NCI-H446 (cell line): ENCODE measurements around the gene TAB3.
A peak's percentile ranks its signal among the peaks of the same experiment; 100 is the strongest.

ENCODE experiments used
- DNase-seq, 2 experiments: peaks; one replicate each; lab custom pipeline; 2025; lab: John Stamatoyannopoulos, UW

Gene TAB3

GRCh38 chrX:30889147-30890140, at the start of gene TAB3:
TAB3 (minus strand) TSS chrX:30889254; CDS start chrX:30859588, 29,666 bp downstream.
- peak; percentile 82 to 93 for DNase-seq

- DNase-seq = no peak
These were observed 49.2 kb upstream of the TAB3 start for GRCh38 chrX:30938295-30938694.

- no peak for DNase-seq
These were observed 46.9 kb upstream of the TAB3 start for GRCh38 chrX:30935985-30936384.

- no peak for DNase-seq
These were observed 42.9 kb upstream of the TAB3 start for GRCh38 chrX:30931920-30932319.

GRCh38 chrX:30930679-30931078, 41.6 kb upstream of the TAB3 start:
- no peak for DNase-seq

- no peak for DNase-seq
These were observed 41.1 kb upstream of the TAB3 start for GRCh38 chrX:30930143-30930542.

- no peak for DNase-seq
These were observed 31.2 kb upstream of the TAB3 start for GRCh38 chrX:30920271-30920670.

- DNase-seq = no peak
These were observed 29.4 kb upstream of the TAB3 start for GRCh38 chrX:30918480-30918879.

- DNase-seq = no peak
These were observed 24.4 kb upstream of the TAB3 start for GRCh38 chrX:30913492-30913891.

GRCh38 chrX:30910124-30910860, 21.2 kb upstream of the TAB3 start:
- no peak for DNase-seq

- no peak for DNase-seq
These were observed 17.7 kb upstream of the TAB3 start for GRCh38 chrX:30906726-30907125.

- no peak for DNase-seq
These were observed 16.3 kb upstream of the TAB3 start for GRCh38 chrX:30905321-30905720.

- DNase-seq = no peak
These were observed 15.6 kb upstream of the TAB3 start for GRCh38 chrX:30904632-30905031.

- DNase-seq = no peak
These were observed 15.1 kb upstream of the TAB3 start for GRCh38 chrX:30904186-30904585.

- no peak for DNase-seq
These were observed 11.2 kb upstream of the TAB3 start for GRCh38 chrX:30900227-30900626.

- DNase-seq = no peak
These were observed 9.8 kb upstream of the TAB3 start for GRCh38 chrX:30898886-30899285.

GRCh38 chrX:30895370-30895769, 6.3 kb upstream of the TAB3 start:
- no peak for DNase-seq

GRCh38 chrX:30893206-30893605, 4.2 kb upstream of the TAB3 start:
- DNase-seq = no peak

GRCh38 chrX:30892591-30892990, 3.5 kb upstream of the TAB3 start:
- DNase-seq = no peak

GRCh38 chrX:30888526-30889146, 418 bp downstream of the TAB3 start:
- no peak for DNase-seq

GRCh38 chrX:30887721-30888120, 1.3 kb downstream of the TAB3 start:
- no peak for DNase-seq

GRCh38 chrX:30887288-30887687, 1.8 kb downstream of the TAB3 start:
- no peak for DNase-seq

- no peak for DNase-seq
These were observed 3.9 kb downstream of the TAB3 start for GRCh38 chrX:30885136-30885535.
